ENCODE results near the gene NUDT17. TPM values are rescaled to one million over a fixed set of nuclear protein-coding genes. Genes with fewer than 3 reads are reported as not detected.

NUDT17 gene
- total RNA-seq, 4 donors from 2014 or later: 0.95 to 2.2 (median 1.1) TPM; not detected in 1

GRCh38 chr1:145886816-145887215, 41.4 kb downstream of the NUDT17 start:
- peaks cover 7 to 24% (median 16%) of the 10 kb centered on the region in 4 donors for H3K4me1 ChIP-seq
- WGBS, 2 donors (ENCODE audit: low coverage in 1 of 2): 50 to 73% methylated on average over 6 to 8 of the region's 8 CpGs
- peaks cover 25% of the 10 kb centered on the region for H3K27me3 ChIP-seq
- H3K4me3 ChIP-seq: no peak overlapping the region
- DNase-seq: no peak
- intact Hi-C loops (cut with DNase I; ENCODE audit: low total_unique reads): loop anchor here (5.0 kb wide), 1 partner anchor 125 kb away; no protein-coding TSS in a partner anchor
- H3K36me3 ChIP-seq: no peaks in the 10 kb centered on the region
- H3K27ac ChIP-seq: no peak overlapping the region
- TF ChIP-seq EP300 (IDR thresholded peaks at IDR 0.05; ENCODE audit: low read depth): no peak
- no peak for TF ChIP-seq CTCF (IDR thresholded peaks at IDR 0.05)
- no peak for TF ChIP-seq POLR2A (IDR thresholded peaks at IDR 0.05)
- TF ChIP-seq POLR2AphosphoS5 (IDR thresholded peaks at IDR 0.05): no peak
- in situ Hi-C loops (cut with MboI; ENCODE audit: low pct_ligation_motif_present in 1 of 4, low pct_unique_long_range_greater_than_20kb in 1 of 4, low sequenced_read_pairs in 3 of 4): loop anchor here in 1 of 4 donors (25.0 kb wide), 1 partner anchor 125 kb away; the partner anchor contains the start of gene HJV
- H3K9me3 ChIP-seq: no peaks in the 10 kb centered on the region

- TF ChIP-seq POLR2AphosphoS5 (IDR thresholded peaks at IDR 0.05) (no peak), CTCF (IDR thresholded peaks at IDR 0.05) (no peak), POLR2A (IDR thresholded peaks at IDR 0.05) (no peak), EP300 (IDR thresholded peaks at IDR 0.05; ENCODE audit: low read depth) (no peak)
- Histone ChIP-seq H3K27me3 (peaks cover 25% of the 10 kb centered on the region), H3K36me3 (no peaks in the 10 kb centered on the region), H3K27ac (no peak overlapping the region), H3K4me3 (no peak overlapping the region), H3K9me3 (no peaks in the 10 kb centered on the region), H3K4me1 (peaks cover 12 to 32% (median 22%) of the 10 kb centered on the region in 4 donors)
- in situ Hi-C loops (cut with MboI; ENCODE audit: low pct_ligation_motif_present in 1 of 4, low pct_unique_long_range_greater_than_20kb in 1 of 4, low sequenced_read_pairs in 3 of 4) (loop anchor here in 1 of 4 donors (25.0 kb wide), 1 partner anchor 125 kb away; the partner anchor contains the start of gene HJV), intact Hi-C loops (cut with DNase I; ENCODE audit: low total_unique reads) (loop anchor here (5.0 kb wide), 1 partner anchor 125 kb away; no protein-coding TSS in a partner anchor)
- DNase-seq: no peak
- 79% methylated on average over 5 of the region's 5 CpGs; no CpG with 5 or more reads in 1 of the 2 donors for WGBS, 2 donors (ENCODE audit: low coverage in 1 of 2)
Measured at GRCh38 chr1:145887631-145888030, 42.2 kb downstream of the NUDT17 start.

GRCh38 chr1:145889722-145890121, 44.3 kb downstream of the NUDT17 start:
- Histone ChIP-seq H3K4me3 (no peak overlapping the region), H3K27me3 (peaks cover 8% of the 10 kb centered on the region), H3K36me3 (no peaks in the 10 kb centered on the region), H3K9me3 (no peaks in the 10 kb centered on the region), H3K4me1 (peaks cover 14 to 37% (median 25%) of the 10 kb centered on the region in 4 donors), H3K27ac (no peak overlapping the region)
- DNase-seq: no peak
- WGBS, 2 donors (ENCODE audit: low coverage in 1 of 2): 91 to 100% methylated on average over 2 to 3 of the region's 3 CpGs
- in situ Hi-C loops (cut with MboI; ENCODE audit: low pct_ligation_motif_present in 1 of 4, low pct_unique_long_range_greater_than_20kb in 1 of 4, low sequenced_read_pairs in 3 of 4): loop anchor here in 1 of 4 donors (25.0 kb wide), 1 partner anchor 123 kb away; the partner anchor contains the start of gene HJV
- TF ChIP-seq POLR2A (IDR thresholded peaks at IDR 0.05): no peak
- TF ChIP-seq EP300 (IDR thresholded peaks at IDR 0.05; ENCODE audit: low read depth): no peak
- no peak for TF ChIP-seq CTCF (IDR thresholded peaks at IDR 0.05)
- no peak for TF ChIP-seq POLR2AphosphoS5 (IDR thresholded peaks at IDR 0.05)
- intact Hi-C loops (cut with DNase I; ENCODE audit: low total_unique reads): loop anchor here (5.0 kb wide), 1 partner anchor 123 kb away; no protein-coding TSS in a partner anchor

- TF ChIP-seq CTCF (IDR thresholded peaks at IDR 0.05): no peak
- TF ChIP-seq POLR2A (IDR thresholded peaks at IDR 0.05): no peak
- TF ChIP-seq POLR2AphosphoS5 (IDR thresholded peaks at IDR 0.05): no peak
- TF ChIP-seq EP300 (IDR thresholded peaks at IDR 0.05; ENCODE audit: low read depth): no peak
- Histone ChIP-seq H3K27me3 (no peaks in the 10 kb centered on the region), H3K27ac (peak overlapping the region; percentile 81 to 83 (median 81)), H3K9me3 (no peaks in the 10 kb centered on the region), H3K36me3 (no peaks in the 10 kb centered on the region), H3K4me1 (peaks cover 14 to 27% (median 20%) of the 10 kb centered on the region in 4 donors), H3K4me3 (no peak overlapping the region)
- 17 to 62% methylated on average over 1 of the region's 1 CpG for WGBS, 2 donors (ENCODE audit: low coverage in 1 of 2)
- in situ Hi-C loops (cut with MboI; ENCODE audit: low pct_ligation_motif_present in 1 of 4, low pct_unique_long_range_greater_than_20kb in 1 of 4, low sequenced_read_pairs in 3 of 4) (loop anchor here in 1 of 4 donors (25.0 kb wide), 1 partner anchor 121 kb away; the partner anchor contains the start of gene HJV), intact Hi-C loops (cut with DNase I; ENCODE audit: low total_unique reads) (no loop called here)
- DNase-seq: no peak
Measured at GRCh38 chr1:145891143-145891542, 45.7 kb downstream of the NUDT17 start.

Data from transverse colon (tissue), 4 donors.